Ascending aorta (tissue), 2 donors: ENCODE measurements around the gene ITPKB. TPM values are rescaled to one million over a fixed set of nuclear protein-coding genes. Genes with fewer than 3 reads are reported as not detected.

ENCODE experiments used
- DNase-seq, 2 donors: peaks; one replicate each; pipeline ENCODE4 v3.0.0-alpha.2; 2019; ENCODE audit warnings: low spot score in 2 of 2
- H3K27ac ChIP-seq, 2 donors: fragments of 200-600 bp; sonication (generic); one replicate each; pipeline ENCODE4 v1.5.1; 2016 to 2017; ENCODE audit warnings: mild to moderate bottlenecking in 1 of 2
- H3K27me3 ChIP-seq: fragments of 200-600 bp; sonication (generic); one replicate; pipeline ENCODE4 v1.5.1; 2017
- H3K36me3 ChIP-seq, 2 donors: fragments of 200-600 bp; sonication (generic); one replicate each; pipeline ENCODE4 v1.5.1; 2016
- H3K4me1 ChIP-seq, 2 donors: fragments of 200-600 bp; sonication (generic); one replicate each; pipeline ENCODE4 v1.5.1; 2016 to 2017; ENCODE audit warnings: mild to moderate bottlenecking in 1 of 2
- H3K4me3 ChIP-seq, 2 donors: fragments of 200-600 bp; sonication (generic); one replicate each; pipeline ENCODE4 v1.5.1; 2016 to 2017; ENCODE audit warnings: mild to moderate bottlenecking in 1 of 2
- H3K9me3 ChIP-seq, 2 donors: fragments of 200-600 bp; sonication (generic); one replicate each; pipeline ENCODE4 v1.5.1; 2016
- intact Hi-C: fragments of 100-400 bp; cut with DNase I; formaldehyde crosslinking; loops from one replicate; pipeline ENCODE4 v1.15.1; 2023
- total RNA-seq: library from RNA; depleted of rRNA; stranded (reverse); fragments of >200 nt; gene quantifications from one replicate; pipeline ENCODE4 v1.1.0, GENCODE V29; 2016
- TF ChIP-seq, protein P1 (sequence below), 3 experiments: fragments of 200-600 bp in 2 of 3; fragments of 450-650 bp in 1 of 3; sonication (generic) in 2 of 3; IDR thresholded peaks; one replicate each; pipeline ENCODE4 v1.5.1; 2016 to 2019; ENCODE audit warnings: antibody characterized with exemption in 3 of 3, mild to moderate bottlenecking in 1 of 3, moderate library complexity in 1 of 3

ITPKB gene
- total RNA-seq, 1 donor from 2014 or later: 27.5 TPM

GRCh38 chr1:226607821-226608220, 131.3 kb downstream of the ITPKB start:
- H3K4me1 ChIP-seq: peaks cover 0 to 7% of the 10 kb centered on the region in 2 donors
- TF ChIP-seq, protein P1, sequence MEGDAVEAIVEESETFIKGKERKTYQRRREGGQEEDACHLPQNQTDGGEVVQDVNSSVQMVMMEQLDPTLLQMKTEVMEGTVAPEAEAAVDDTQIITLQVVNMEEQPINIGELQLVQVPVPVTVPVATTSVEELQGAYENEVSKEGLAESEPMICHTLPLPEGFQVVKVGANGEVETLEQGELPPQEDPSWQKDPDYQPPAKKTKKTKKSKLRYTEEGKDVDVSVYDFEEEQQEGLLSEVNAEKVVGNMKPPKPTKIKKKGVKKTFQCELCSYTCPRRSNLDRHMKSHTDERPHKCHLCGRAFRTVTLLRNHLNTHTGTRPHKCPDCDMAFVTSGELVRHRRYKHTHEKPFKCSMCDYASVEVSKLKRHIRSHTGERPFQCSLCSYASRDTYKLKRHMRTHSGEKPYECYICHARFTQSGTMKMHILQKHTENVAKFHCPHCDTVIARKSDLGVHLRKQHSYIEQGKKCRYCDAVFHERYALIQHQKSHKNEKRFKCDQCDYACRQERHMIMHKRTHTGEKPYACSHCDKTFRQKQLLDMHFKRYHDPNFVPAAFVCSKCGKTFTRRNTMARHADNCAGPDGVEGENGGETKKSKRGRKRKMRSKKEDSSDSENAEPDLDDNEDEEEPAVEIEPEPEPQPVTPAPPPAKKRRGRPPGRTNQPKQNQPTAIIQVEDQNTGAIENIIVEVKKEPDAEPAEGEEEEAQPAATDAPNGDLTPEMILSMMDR (IDR thresholded peaks at IDR 0.05): no peak
- intact Hi-C loops: loop anchor here (2.0 to 10.0 kb wide), 2 partner anchors 61 to 193 kb away; no protein-coding TSS in a partner anchor
- H3K27me3 ChIP-seq: no peaks in the 10 kb centered on the region
- no peaks in the 10 kb centered on the region for H3K9me3 ChIP-seq
- H3K36me3 ChIP-seq: no peaks in the 10 kb centered on the region
- DNase-seq: no peak
- no peak overlapping the region for H3K27ac ChIP-seq
- no peak overlapping the region for H3K4me3 ChIP-seq

GRCh38 chr1:226607268-226607660, 131.8 kb downstream of the ITPKB start:
- Histone ChIP-seq H3K9me3 (no peaks in the 10 kb centered on the region), H3K4me3 (no peak overlapping the region), H3K27ac (no peak overlapping the region), H3K4me1 (peaks cover 3 to 13% of the 10 kb centered on the region in 2 donors), H3K27me3 (no peaks in the 10 kb centered on the region), H3K36me3 (no peaks in the 10 kb centered on the region)
- DNase-seq: no peak
- intact Hi-C loops: loop anchor here (10.0 kb wide), 1 partner anchor 192 kb away; no protein-coding TSS in a partner anchor
- TF ChIP-seq, protein P1 (IDR thresholded peaks at IDR 0.05): no peak

DNA sequence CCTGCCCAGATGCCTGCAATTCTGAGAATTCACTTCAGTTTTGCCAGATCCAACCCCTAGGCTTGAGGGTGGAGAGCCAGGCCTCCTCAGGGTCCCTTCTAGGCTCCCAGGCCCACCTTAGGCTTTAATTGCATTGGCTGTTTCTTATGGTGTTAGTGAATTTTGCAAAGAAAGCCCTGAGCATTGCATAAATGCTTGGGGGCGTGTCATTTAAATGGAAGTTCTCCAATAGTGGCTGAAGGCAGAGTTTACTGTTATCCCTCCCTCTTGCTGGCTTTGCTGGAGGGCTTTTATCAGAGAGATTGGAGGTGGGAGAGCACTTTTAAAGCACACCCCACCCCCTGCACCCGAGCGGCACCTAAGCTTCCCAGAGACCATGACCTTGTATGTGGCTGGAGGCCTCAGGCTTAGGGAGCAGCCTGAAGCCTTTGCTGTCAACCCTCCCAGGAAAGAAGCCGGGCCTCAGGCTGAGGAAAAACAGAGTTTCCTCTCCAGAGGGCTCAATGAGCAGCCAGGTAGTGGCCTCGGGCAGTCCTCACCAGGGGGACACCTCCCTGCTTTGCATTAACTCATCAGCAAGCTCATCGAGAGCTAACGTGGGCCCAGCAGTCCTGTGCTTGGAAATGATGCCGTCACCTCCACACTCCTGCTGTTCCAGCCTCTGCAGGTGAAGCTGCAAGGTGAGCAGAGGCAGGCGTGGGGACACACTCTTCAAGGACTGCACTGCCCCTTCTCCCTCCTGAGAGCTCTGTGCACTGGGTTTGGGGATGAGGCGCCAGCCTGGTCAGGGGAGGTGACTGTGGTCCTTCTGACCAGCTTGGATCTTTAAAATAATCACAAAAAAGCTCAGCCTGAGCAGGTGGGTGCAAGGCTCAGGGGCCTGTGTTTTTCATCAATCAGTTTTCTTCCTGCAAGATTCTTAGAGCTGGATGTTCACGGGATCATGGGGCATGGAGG, 132.5 kb downstream of the ITPKB start:
- H3K27me3 ChIP-seq: no peaks in the 10 kb centered on the region
- H3K4me3 ChIP-seq: no peak overlapping the region
- no peaks in the 10 kb centered on the region for H3K9me3 ChIP-seq
- intact Hi-C loops: loop anchor here (10.0 kb wide), 1 partner anchor 192 kb away; no protein-coding TSS in a partner anchor
- peaks cover 4 to 15% of the 10 kb centered on the region in 2 donors for H3K4me1 ChIP-seq
- TF ChIP-seq, protein P1 (IDR thresholded peaks at IDR 0.05): no peak
- no peaks in the 10 kb centered on the region for H3K36me3 ChIP-seq
- no peak overlapping the region for H3K27ac ChIP-seq
- DNase-seq: no peak

- no peaks in the 10 kb centered on the region for H3K36me3 ChIP-seq
- H3K27me3 ChIP-seq: no peaks in the 10 kb centered on the region
- no peaks in the 10 kb centered on the region for H3K9me3 ChIP-seq
- DNase-seq: no peak
- H3K27ac ChIP-seq: no peak overlapping the region
- intact Hi-C loops: loop anchor here (10.0 kb wide), 1 partner anchor 191 kb away; no protein-coding TSS in a partner anchor
- TF ChIP-seq, protein P1 (IDR thresholded peaks at IDR 0.05): no peak
- H3K4me1 ChIP-seq: peaks cover 4 to 15% of the 10 kb centered on the region in 2 donors
- H3K4me3 ChIP-seq: no peak overlapping the region
Measured at GRCh38 chr1:226605318-226605950, 133.6 kb downstream of the ITPKB start.

DNA sequence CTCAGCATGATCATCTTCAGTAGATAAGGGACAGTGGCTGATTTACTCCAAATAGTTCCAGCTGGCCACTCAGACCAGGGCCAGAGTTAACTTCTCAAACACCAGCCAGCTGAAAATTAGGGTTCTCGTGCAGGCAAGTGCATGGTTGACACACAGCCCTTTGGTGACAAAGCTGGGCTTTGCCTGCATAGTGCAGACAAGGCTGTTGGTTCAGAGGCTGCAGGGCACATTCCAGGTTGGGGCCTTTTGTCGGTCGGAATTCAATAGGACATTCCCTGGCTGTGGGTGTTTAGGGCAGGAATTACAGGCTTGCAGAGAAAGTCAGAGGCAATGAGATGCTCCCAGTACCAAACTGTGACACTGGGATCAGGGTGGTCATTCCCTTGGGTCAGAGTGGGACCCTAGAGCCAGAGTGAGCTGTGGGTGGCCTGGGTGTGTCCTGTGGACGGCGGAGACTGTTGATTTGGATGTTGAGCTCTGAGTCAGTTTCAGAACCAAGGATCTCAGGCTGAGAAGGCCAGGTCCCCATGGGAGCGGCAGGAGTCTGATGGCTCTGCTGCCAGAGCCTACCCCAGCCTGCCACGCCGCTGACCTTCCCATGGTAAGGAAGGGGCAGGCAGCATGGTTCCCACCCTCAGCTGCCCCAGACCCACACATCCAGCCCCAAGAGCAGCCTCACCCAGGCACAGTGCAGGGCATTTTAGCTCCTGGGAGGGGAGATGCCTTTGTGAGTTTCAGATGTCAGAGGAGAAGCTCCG, 134.3 kb downstream of the ITPKB start:
- Histone ChIP-seq H3K4me1 (peaks cover 4 to 15% of the 10 kb centered on the region in 2 donors), H3K4me3 (no peak overlapping the region), H3K36me3 (no peaks in the 10 kb centered on the region), H3K9me3 (no peaks in the 10 kb centered on the region), H3K27me3 (no peaks in the 10 kb centered on the region), H3K27ac (no peak overlapping the region)
- TF ChIP-seq, protein P1 (IDR thresholded peaks at IDR 0.05): no peak
- intact Hi-C loops: loop anchor here (10.0 kb wide), 1 partner anchor 190 kb away; no protein-coding TSS in a partner anchor
- no peak for DNase-seq
